HFFc6 (cell line): ENCODE results near the gene PRSS21. TPM values are rescaled to one million over a fixed set of nuclear protein-coding genes. Genes with fewer than 3 reads are reported as not detected.

Source experiments
- DNase-seq: peaks from one replicate; pipeline ENCODE4 v3.0.0-alpha.2; 2018
- H3K27ac Mint-ChIP-seq: 2 replicates; pipeline ENCODE4 v1.8.0; 2020; ENCODE audit warnings: mild to moderate bottlenecking, mixed read lengths
- H3K27me3 Mint-ChIP-seq: 2 replicates; pipeline ENCODE4 v1.8.0; 2021; ENCODE audit warnings: mild to moderate bottlenecking, moderate library complexity, mixed read lengths; ENCODE audit not compliant: insufficient read depth
- H3K36me3 Mint-ChIP-seq: 2 replicates; pipeline ENCODE4 v1.8.0; 2021; ENCODE audit warnings: low read depth, mixed read lengths
- H3K4me1 Mint-ChIP-seq: 2 replicates; pipeline ENCODE4 v1.8.0; 2020; ENCODE audit warnings: low read depth, mixed read lengths
- H3K4me3 Mint-ChIP-seq: 2 replicates; pipeline ENCODE4 v1.8.0; 2020; ENCODE audit warnings: mild to moderate bottlenecking, moderate library complexity, mixed read lengths
- H3K9me3 Mint-ChIP-seq: 2 replicates; pipeline ENCODE4 v1.8.0; 2020; ENCODE audit warnings: mild to moderate bottlenecking, mixed read lengths
- CTCF ChIP-seq: fragments of 200-600 bp; sonication (generic); IDR thresholded peaks from 2 replicates; pipeline ENCODE4 v1.5.0; 2021; ENCODE audit warnings: antibody characterized with exemption, mild to moderate bottlenecking
- total RNA-seq, 6 experiments: library from RNA; stranded (reverse); fragmentation: NEBNext Ultra II Directional; extraction: Animal tissue kit (Norgen Biotek cat#: 25700); gene quantifications; 2 replicates in 1 of 6; 3 replicates in 5 of 6; pipeline ENCODE4 v1.2.3, GENCODE V29; 2021

PRSS21 gene
- total RNA-seq, 6 experiments from 2014 or later: not detected

- no peak for TF ChIP-seq CTCF
- peaks cover 20% of the 10 kb centered on the region for H3K27me3 Mint-ChIP-seq
- H3K4me3 Mint-ChIP-seq: no peak overlapping the region
- peaks cover 31% of the 10 kb centered on the region for H3K4me1 Mint-ChIP-seq
- no peaks in the 10 kb centered on the region for H3K36me3 Mint-ChIP-seq
- H3K9me3 Mint-ChIP-seq: peaks cover 5% of the 10 kb centered on the region
- H3K27ac Mint-ChIP-seq: no peak overlapping the region
- no peak for DNase-seq
These were observed 17.9 kb downstream of the PRSS21 start for GRCh38 chr16:2834968-2835367.

GRCh38 chr16:2835638-2836493, 18.8 kb downstream of the PRSS21 start:
- Mint-ChIP-seq H3K4me1 (peaks cover 31% of the 10 kb centered on the region), H3K27me3 (peaks cover 18% of the 10 kb centered on the region), H3K27ac (peak overlapping the region; percentile 68), H3K36me3 (no peaks in the 10 kb centered on the region), H3K9me3 (peaks cover 5% of the 10 kb centered on the region), H3K4me3 (peak overlapping the region; percentile 52)
- TF ChIP-seq CTCF: no peak
- peak; percentile 90 for DNase-seq

GRCh38 chr16:2836646-2837508, 19.8 kb downstream of the PRSS21 start:
- peaks cover 11% of the 10 kb centered on the region for H3K27me3 Mint-ChIP-seq
- DNase-seq: no peak
- H3K4me1 Mint-ChIP-seq: peaks cover 31% of the 10 kb centered on the region
- peaks cover 5% of the 10 kb centered on the region for H3K9me3 Mint-ChIP-seq
- H3K27ac Mint-ChIP-seq: no peak overlapping the region; the same call in 1 of the 2 replicates
- no peak overlapping the region for H3K4me3 Mint-ChIP-seq
- H3K36me3 Mint-ChIP-seq: no peaks in the 10 kb centered on the region
- no peak for TF ChIP-seq CTCF

GRCh38 chr16:2838928-2839327, 21.9 kb downstream of the PRSS21 start:
- H3K36me3 Mint-ChIP-seq: no peaks in the 10 kb centered on the region
- DNase-seq: peak; percentile 76
- no peaks in the 10 kb centered on the region for H3K9me3 Mint-ChIP-seq
- peaks cover 31% of the 10 kb centered on the region for H3K4me1 Mint-ChIP-seq
- peak; percentile 92 for TF ChIP-seq CTCF
- peak overlapping the region; percentile 42; the same call in 1 of the 2 replicates for H3K27ac Mint-ChIP-seq
- no peak overlapping the region for H3K4me3 Mint-ChIP-seq
- peaks cover 8% of the 10 kb centered on the region for H3K27me3 Mint-ChIP-seq

GRCh38 chr16:2839650-2840450, 22.8 kb downstream of the PRSS21 start:
- Mint-ChIP-seq H3K27ac (no peak overlapping the region), H3K4me3 (no peak overlapping the region), H3K27me3 (peaks cover 8% of the 10 kb centered on the region), H3K4me1 (peaks cover 27% of the 10 kb centered on the region), H3K36me3 (no peaks in the 10 kb centered on the region), H3K9me3 (no peaks in the 10 kb centered on the region)
- TF ChIP-seq CTCF: no peak
- DNase-seq: no peak
